ENCODE measurements around the gene PFKP.

PFKP gene

GRCh38 chr10:3067118-3067858, at the start of gene PFKP:
PFKP (plus strand) TSS chr10:3067548; CDS start chr10:3067596, 48 bp downstream.
- DNase-seq (ENCODE audit: low read depth) = no peak

DNA sequence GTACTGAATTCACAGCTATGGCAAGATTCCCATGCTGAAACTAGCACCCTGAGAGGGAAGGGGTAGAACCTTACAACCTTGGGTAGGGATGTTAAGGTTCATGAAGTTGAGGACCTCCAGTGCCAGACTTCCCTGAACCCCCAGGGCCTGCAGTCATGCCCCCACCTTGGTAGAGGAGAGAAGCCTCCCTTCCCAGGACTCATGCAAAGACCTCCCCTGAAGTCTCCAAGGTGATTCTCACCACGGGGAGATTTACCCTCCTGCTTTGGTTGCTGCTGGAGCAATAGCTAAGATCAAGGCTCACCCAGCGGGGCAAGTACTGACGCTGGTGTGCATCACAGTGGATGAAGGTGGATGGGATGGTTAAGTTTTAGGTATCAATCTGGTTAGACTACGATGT, 49.1 kb upstream of the PFKP start:
- DNase-seq (ENCODE audit: low read depth) = no peak

GRCh38 chr10:3020311-3020710, 47.0 kb upstream of the PFKP start:
- DNase-seq (ENCODE audit: low read depth) = no peak

GRCh38 chr10:3020881-3021280, 46.5 kb upstream of the PFKP start:
- no peak for DNase-seq (ENCODE audit: low read depth)

- DNase-seq (ENCODE audit: low read depth) = no peak
These were observed 45.3 kb upstream of the PFKP start for GRCh38 chr10:3022027-3022426.

DNA sequence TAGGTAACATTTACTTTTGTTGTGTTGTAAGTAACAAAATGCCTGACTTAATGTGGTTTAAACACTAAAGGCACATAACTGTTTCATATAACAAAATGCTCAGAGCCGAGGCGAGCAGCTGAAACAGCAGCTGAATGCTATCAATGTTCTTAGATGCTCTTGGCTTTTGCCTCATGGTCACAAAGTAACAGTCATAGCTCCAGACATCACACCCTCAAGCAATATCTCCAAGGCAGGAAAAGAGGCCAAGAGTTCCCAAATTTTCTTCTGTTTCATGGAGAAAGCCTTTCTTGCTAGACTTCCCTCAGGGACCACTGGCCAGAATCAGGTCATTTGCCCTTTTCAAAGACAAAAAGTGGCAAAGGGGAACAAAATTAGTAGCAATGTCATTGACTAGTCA, 43.5 kb upstream of the PFKP start:
- no peak for DNase-seq (ENCODE audit: low read depth)

DNA sequence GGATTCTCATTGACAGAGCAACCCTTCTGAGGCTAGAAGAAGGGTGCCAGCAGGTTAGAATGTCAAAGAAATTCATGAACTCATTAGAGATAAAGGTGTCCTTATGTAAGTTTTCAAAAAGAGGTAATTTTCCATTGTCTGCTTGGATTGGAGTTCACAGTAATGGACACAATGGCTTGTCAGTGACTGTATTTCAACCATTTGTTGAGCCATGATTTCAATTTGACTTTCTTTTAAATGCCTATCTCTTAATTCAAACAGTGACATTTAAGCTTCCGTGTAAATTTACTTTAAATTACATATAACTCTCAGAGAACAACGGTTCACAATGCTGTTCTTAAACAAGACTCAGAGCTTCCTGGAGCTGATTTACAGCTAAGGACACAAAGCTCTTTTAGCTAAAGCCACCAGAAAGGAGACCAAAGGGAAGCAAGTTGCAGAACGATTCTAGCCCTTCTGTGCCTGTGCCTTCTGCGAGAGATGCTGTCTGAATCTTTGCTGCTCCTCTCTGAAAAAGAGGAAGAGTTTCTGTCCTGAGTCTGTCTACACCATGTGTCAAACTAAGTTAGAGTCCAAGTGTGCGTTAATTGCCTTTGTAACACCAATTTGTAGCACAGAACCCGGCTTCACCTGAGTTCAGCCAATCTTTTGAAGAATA, 42.2 kb upstream of the PFKP start:
- no peak for DNase-seq (ENCODE audit: low read depth)

GRCh38 chr10:3027866-3028265, 39.5 kb upstream of the PFKP start:
- DNase-seq (ENCODE audit: low read depth) = no peak

DNA sequence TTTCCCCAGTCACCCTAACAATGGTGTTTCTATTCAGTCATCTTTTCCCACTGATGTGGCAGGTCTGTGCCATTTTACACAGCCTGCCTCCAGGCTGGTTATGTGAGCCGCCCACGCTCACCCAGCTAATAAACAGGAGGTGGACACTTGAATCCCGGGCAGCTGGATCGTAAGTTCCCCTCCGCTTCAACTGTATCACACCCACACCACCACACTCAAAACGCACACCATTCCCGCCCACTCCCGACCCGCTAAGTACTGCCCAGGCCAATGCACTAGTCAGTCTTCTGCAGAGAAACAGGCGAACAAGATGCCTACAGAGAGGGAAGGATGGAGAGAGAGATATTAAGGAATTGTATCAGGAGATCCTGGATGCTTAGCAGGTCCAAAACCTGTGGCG, 38.9 kb upstream of the PFKP start:
- DNase-seq (ENCODE audit: low read depth) = no peak

DNA sequence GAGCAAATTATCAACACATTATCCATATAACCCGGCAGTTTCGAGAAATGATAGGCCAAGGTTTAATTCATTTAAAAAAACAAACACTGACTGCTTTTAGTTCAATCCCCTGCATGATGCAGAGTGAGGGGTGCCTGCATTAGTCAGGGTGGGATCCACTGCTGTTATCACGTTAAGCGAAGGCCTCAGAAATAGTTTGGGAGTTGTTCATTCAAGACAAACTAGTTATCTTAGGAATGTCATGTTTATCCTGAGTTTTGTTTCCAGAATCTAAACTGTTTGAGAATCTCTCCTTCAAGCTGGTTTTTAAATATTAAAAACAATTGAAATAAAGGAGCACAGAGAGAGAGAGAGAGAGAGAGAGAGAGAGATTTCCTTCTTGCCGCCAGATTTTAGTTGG, 36.6 kb upstream of the PFKP start:
- no peak for DNase-seq (ENCODE audit: low read depth)

DNA sequence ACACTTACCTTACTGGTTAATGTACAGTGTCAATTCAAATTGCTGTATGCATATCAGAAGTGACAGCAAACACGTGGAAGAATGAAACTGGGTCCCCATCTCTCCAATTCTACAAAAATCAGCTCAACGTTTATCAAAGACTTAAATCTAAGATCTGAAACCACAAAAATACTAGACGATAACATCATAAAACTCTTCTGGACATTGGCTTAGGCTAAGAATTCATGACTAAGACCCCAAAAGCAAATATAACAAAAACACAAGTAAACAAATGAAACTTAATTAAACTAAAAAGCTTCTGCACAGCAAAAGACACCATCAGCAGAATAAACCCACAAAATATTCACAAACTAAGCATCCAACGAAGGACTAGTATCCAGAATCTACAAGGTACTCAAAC, 35.9 kb upstream of the PFKP start:
- no peak for DNase-seq (ENCODE audit: low read depth)

- DNase-seq (ENCODE audit: low read depth) = no peak
These were observed 33.4 kb upstream of the PFKP start for GRCh38 chr10:3033925-3034324.

DNA sequence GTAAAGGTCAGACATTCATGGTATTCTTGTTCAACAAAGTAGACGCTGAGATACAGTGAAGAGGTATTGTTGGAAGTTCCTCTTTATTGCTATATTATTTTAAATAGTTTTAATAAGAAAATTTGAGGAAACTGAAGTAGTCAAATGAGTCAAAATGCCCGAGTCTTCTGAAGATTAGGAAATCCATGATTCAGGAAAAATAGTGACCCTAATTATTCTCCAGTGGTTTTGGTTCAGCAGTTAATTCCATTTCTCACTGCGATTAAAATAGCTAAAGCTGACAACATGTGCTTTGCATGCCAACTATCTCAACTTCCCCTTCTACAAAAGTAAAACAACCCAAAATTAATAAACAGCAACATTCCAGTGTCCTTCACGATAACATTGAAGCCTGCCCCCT, 32.7 kb upstream of the PFKP start:
- no peak for DNase-seq (ENCODE audit: low read depth)

DNA sequence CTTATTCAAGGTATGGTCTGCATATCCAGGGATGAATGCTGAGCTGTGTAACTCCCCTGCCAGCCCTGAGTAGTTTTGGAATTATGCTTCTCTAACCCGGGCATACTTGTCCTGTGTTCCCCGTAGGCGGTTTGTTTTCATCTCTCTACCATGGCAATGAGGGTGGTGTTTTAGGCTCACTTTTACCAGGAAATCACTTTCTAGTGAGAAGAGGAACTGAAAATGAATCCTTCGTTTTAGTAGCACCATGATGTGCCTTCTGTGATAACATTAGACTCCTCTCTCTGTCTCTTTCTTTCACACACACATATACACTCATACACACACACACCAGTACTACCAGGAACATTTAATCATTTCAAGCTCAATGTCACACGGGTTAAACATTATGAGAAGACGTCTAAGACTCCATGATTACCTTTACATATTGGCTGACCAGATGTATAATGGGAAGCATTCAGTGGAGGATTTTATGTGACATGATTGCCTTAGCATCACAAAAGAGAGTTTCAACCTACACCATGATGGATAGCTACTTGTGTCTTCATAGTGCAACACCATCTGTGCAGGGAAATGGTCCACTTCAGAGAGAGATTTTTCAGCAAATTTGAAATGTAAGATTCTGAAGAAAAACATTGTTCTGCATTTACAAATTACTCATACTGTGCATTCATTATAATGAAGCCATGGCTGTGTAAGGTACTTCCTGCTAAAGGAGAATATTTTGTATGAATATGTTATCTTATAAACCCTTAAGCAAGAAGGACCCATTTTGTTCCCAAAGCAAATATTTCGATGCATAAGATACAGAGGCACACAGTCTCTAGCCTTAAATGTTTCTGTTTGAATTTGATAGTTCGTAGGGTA, 31.0 kb upstream of the PFKP start:
- no peak for DNase-seq (ENCODE audit: low read depth)

- DNase-seq (ENCODE audit: low read depth) = no peak
These were observed 30.2 kb upstream of the PFKP start for GRCh38 chr10:3037182-3037581.

- no peak for DNase-seq (ENCODE audit: low read depth)
These were observed 27.3 kb upstream of the PFKP start for GRCh38 chr10:3040069-3040468.

- no peak for DNase-seq (ENCODE audit: low read depth)
These were observed 24.8 kb upstream of the PFKP start for GRCh38 chr10:3042589-3042988.

DNA sequence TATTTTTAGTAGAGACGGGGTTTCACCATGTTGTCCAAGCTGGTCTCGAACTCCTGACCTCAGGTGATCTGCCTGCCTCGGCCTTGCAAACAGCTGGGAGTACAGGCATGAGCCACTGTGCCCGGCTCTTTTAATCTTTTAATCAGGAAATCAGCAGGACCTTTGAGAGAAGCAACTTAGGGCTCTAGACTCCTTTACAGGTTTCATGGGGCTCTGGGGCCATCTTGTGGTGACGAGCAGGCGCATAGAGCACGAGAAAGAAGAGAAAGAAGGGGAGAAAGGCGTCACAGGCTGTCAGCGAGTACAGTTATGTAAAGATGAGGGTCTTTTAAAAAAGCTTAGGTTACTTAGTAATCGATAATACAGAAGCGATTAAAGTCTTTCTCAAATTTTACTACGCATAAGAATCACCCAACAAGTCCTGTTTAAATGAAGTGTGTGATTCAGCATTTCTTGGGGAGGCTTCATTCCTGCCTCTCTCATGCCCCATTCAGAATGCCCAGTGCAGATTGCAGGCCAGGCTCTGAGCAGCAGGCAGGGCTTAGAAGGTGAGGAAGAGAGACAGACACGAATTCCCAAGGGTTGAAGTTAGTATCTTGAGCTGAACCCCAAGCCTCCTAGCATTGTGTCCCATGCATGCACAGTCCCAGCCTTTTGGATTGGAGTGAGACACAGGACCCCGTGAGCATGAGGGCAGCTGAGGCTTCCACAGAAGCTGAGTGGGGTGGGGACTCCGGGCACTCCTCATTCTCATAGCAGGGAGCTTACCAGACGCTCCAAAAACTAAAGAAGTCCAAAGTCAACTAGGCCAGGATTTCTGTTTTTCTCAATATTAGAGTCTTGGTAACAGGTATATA, 23.6 kb upstream of the PFKP start:
- peak; percentile 17 for DNase-seq (ENCODE audit: low read depth)

DNA sequence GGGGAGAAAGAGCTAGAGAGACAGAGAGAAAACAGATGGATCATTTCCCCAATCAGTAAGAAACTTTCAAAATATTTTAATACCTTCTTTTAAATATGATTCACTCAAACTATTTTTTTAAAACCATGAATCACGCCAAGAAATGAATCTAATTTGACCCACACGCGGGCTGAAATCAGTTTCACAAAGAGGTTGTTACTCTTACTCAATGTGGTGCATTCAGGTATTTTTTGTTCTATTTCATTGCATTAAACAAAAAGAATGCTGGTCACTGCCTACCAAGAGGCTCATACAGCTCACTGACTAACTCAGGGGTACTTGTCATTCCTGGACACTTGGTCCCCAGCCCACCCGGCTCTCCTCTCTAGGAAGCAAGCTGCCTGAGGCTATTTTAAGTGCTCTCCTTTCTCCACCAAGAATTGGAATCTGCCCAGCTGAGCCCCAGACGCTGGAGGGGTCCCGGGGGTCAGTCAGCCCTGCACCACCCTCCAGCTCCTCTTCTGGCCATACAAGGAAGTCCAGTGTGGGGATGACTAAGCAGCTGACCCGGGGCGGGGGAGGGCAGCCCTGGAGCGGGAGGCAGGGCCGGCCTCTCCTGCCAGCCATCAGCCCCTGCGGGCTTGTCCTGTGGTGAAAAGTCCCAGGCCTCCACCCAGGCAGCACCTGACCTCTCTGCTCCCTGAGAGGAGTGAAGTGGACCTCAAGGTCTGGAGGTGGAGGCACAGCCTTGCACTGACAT, 21.7 kb upstream of the PFKP start:
- no peak for DNase-seq (ENCODE audit: low read depth)

DNA sequence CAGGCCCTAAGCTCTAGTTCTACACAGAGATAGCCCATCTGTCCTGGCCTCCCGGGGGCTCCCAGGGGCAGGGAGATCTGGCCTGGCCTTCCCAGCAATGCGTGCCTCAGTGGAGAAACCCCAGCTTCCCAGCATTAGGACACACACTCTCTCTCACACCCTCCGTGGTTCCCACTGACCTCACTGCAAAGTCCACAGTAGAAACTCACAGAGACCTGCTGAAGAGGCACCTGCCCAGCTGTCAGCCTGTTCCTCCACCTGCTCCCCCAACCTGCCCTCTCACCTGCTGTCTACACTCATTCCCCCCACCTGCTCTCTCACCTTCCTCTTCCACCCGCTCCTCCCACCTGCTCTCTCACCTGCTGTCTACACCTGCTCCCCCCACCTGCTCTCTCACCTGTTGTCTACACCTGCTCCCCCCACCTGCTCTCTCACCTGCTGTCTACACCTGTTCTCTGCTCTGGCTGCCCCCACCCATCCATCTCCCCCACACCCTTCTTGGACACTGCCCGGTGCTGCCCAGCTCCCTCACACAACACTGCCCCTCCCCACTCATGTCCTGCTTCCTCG, 21.1 kb upstream of the PFKP start:
- DNase-seq (ENCODE audit: low read depth) = no peak

DNA sequence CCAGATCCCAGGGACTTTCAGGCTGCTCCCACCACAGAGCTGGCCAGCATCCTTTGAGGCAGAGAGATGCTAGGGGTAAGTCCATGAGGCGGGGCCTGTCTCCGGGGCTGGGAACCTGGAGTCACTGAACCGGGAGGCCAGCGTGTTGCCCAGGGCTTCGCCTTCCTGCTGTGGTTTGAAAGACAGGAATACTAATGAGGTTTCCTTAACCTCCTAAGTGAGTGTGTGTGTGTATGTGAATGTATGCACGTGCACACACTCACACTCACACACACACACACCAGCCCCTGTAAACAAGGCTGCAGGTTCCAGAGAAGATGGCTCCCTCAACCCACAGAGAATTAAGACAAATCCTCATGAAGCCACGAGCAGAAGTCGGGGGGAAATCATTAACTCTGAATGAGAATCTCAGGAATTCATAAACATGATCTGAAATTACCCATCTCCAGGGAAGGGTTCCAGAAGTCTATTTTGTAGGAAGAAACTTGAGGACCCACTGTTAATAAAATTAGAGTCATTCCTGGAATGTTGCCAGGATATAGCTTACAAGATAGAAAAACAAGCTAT, 20.3 kb upstream of the PFKP start:
- no peak for DNase-seq (ENCODE audit: low read depth)

All from CMK (cell line).